HG03565 (cell line): ENCODE results near the gene ATP1B3.
"Not testable (repeated sequence)": the region's sequence is repeated elsewhere in the genome, so short reads cannot be mapped to it uniquely, and the experiment has no call there.

Experiments used
- ATAC-seq: cut with Tn5 transposase; IDR thresholded peaks from one replicate; pipeline ENCODE4 v1.9.1; 2021; ENCODE audit warnings: mild to moderate bottlenecking, moderate library complexity; ENCODE audit not compliant: unreplicated experiment

The ATP1B3 gene

DNA sequence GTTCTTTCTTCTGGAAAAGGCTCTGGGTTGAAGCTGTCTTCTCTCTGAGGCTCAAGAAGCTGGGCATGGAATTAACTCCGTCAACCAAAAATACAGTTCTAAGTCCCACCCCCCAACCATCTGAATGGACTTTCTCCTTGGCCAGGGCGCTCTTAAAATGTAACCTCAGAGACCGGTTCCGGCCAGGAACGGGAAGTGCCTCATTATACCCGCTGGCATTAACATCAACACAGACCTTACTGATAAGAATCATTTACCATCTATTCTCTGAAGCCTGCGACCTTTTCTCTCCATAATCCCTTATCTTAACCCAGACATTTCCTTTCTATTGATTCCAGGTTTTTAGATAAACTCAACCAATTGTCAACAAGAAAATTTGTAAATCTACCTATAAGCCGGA is 64.7 kb downstream of the ATP1B3 start:
- ATAC-seq = no peak

DNA sequence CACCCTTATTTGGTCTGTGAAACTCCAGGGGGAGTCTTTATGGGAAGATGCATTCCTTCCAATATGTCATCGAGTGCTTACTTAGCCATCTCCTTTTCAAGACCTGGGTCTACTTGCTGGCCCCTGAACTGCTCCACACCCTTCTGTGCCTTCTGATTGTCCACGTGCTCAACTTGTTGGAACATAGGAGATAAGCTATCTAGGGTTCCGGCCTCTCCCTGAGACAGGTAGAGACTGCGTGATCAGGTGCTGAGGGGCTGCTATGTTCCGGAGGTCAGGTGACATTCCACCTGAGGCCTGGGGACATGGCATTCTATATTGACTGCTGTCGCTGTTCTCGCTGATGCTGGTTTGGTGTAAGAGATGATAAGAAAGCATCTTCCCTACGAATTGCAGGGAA is 65.6 kb downstream of the ATP1B3 start:
- ATAC-seq = no peak

DNA sequence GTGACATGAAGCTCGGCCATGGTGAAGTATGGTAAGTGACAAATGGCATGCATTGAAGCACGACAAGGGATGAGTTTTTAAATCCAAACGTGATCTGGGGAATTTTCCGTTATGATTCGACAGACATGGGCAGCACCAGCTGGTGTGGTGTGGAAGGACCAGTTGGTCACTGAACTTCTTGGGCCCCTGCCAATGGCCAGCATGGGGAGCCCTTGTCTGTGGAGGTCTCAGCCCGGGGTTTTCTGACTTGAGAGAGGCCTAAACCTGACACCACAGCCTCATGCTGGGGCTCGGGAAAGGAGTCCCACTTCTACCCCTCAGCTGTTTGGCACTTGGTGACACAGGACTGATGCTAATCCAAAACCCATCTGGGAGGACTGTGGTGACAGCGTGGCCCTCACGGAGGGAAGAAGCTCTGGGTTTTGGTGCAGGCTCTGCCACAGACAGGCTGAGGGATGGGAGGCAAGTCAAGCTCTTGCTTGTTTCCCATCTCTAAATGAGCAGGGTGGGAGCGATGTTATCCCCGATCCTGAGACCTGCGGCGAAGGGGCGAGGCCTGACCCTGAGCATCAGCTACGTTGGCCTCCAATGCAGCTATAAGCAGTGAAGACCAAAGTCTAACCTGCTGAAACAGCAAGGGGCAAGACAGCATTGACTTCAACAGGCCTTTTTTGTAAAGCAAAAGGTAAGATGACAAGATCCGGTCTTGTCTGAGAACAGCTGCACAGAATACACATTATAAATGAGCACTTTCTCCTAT is 69.5 kb downstream of the ATP1B3 start:
- no peak for ATAC-seq

DNA sequence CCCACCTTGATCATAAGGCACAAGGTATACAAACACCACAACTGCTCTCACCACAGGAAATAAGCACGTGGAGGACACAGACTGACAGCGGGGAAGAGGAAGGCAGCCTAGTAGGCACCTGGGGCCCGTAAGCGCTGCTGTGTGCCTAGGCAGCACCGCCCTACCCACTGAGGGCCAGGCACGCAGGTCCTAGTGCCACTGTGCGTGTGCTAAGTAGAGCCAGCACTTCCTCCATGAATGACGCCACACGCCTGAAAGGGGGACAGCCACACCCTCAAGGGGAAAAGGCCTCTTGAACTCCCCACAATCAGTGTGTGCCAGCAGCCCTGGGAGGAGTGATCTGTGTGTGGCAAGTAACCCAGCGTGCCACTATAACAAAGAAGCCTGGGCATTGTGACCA is 73.0 kb downstream of the ATP1B3 start:
- no peak for ATAC-seq

DNA sequence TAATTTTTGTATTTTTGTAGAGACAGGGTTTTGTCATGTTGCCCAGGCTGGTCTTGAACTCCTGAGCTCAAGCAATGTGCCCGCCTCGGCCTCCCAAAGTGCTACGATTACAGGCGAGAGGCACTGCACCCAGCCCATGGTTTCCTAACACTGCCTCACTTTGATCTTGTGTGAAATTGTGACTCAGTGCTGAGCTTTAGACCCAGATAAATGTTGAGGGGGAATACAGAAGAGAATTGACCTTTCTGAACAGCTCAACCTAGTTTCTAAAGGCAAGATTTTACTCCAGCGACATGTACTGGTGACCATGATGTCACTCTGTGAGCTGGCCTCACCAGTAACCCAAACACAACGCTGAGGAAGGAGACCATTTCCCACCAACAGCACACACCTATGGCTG is 73.5 kb downstream of the ATP1B3 start:
- ATAC-seq = no peak

DNA sequence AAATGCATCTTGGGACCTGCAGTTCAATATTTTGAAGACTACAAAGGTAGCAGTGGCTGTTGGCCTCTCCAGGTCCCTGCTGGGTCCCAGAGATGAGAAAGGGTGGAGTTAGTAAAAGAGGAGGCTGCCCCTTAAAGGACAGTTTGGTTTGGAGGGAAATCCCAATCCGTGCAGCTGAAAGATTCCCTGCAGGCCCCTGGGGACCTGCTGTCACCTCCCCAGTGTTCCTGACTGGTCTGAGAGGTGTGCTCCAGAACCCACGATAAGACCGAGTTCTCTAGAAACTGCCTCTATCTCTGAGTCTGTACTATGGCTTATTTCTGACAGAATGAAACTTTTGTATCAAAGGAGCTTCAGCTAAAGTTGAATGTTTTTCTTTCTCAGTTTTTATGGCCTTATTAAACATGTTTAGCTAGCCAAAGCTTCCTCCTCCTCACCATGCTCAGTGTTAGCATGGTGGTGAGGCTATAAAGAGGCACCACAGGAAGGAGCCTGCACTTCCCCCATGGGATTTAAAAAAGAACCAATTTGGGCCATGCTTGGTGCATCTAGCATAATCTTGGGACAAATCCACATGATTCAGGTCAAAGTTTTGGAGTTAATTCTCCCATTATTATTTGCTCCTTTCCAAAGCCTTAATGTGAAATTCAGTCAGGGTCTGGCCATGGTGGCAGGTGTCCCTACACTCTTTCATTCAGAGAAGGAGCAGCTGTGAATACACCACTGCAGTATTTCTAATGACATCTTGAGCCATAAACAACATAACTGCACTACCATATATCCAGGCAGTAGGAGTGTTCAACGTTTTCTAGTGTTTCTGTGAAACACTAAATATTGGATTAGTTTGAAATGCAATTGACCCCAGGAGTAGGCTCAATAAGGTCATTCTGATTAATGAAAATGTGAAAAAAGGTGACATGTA is 74.4 kb downstream of the ATP1B3 start:
- ATAC-seq = no peak

DNA sequence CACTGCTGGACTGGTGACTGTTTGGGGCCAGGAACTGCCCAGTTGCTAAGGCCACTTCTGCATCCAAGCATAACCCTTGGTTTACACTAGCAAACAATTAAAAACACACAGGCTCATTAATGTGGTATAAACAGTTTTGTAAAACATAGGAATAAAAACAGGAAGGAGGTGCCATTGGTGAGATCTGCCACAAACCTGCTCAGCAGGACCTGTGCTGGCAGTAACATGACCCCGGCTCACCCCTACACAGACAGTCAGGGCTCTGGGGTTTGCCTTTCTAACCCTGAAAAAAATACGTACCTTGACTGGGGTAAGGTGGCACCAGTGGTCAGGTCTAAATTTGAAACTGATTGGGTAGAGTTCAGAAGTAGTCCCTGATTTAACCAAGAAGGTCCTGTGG is 76.2 kb downstream of the ATP1B3 start:
- no peak for ATAC-seq

DNA sequence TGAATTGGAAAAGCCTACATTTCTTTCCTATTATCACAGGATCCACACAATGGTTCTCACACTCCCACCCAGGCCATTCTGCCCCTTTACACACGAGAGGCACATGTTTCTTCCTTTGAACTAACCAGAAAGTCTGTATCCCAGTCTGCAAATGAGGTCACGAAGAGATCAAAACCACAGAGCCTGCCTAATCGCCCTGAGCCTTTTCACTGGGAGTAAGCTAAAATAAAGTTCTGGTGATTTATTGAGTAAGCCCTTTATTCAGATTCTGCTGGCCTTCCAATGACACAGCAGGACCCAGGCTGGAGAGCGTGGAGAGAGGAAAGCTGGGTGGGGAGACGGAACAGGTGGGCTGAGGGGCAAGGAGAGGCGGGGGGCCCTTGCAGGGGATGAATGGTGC is 78.7 kb downstream of the ATP1B3 start:
- ATAC-seq = no peak

DNA sequence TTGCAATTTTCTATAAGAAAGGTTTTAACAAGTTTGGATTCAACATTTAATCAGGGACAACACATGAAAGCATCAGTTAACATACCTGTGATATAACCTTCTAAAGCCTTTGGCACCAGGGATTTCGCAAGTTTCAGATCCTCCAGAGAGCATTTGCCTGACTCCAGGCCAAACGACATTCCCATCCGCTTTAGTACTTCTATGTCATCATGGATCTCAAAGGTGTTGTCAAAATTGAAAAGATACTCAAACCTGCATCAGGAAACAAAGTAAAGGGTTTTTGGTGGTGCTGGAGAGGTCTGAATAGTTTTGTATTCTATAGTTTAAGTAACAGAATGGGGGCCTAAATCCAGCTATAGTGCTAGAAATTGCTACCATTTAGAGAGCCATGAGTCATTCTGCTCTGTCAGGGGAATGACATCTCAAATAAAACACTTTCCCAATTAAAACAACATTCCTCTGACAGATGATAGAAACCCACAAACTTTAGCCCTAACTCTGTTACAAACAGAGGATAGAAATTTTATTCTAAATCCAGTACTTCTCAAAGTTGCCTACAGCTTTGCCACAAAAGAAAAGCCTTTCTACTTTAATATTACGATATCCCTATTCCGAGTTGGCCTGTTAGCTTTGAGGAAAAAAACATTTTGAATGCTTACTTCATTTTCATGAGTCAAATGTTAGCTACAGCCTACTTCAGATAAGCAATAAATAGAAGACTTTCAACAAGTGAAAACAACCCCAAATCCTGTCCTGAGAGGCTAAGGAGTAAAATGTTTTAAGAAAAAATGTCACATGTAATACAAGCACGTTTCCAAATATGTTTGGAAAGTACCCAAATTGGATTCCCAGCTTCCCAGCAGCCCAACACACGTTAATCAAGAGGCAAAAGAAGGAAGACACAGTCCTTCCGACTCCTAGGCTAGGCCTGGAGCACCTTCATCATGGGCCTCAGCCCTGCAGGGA is 83.4 kb downstream of the ATP1B3 start:
- no peak for ATAC-seq

DNA sequence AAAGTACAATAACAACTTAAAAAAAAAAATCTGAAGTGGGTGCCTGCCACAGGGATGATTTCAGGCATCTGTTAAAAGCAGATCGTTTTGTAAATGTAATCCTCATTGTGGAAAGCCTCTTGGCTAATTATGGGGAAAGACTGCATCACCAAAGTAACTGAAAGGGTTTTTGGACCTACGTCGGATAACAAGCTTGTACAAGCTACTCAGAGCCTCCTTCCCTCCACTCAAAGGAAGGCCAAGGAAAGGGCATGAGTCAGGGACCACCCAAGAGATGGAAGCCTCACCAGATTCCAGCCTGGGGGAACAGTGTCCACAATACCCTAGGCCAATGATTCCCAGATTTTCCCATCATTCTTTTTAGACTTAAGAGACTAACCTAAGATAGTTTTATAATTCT is 84.3 kb downstream of the ATP1B3 start:
- no peak for ATAC-seq

DNA sequence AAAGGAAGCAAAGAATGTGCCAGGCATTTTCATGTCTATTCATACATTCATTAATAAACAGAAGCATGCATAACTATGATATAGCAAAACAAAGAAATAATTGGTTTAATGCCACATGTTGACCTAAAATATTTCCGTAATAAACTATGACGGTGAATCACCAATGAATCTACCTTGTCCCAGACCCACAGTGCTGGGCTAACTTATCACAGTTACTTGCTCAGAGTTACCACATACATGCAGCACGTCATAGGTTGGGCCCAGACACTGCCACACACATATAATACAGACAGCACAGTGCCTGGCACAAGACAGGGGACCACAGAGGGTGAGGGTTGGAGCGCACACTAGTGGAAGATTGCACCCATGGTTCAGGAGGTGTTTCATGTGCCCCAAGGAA is 86.9 kb downstream of the ATP1B3 start:
- ATAC-seq = no peak

DNA sequence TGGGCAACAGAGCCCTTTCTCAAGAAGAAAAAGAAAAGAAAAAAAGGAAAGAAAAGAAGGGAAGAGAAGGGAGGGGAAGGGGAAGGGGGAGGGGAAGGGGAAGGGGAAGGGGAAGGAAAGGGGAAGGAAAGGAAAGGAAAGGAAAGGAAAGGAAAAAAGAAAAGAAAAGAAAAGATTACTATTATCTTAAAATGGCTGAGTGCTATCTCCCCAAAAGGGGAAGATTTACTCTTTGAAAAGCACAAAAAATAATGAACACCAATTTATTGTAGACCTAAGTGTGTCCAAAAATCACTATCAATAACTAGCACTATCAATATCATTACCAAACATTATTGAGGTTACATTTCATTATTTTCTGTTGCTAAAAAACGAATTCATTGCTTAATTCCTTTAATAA is 89.0 kb downstream of the ATP1B3 start:
- no peak for ATAC-seq

DNA sequence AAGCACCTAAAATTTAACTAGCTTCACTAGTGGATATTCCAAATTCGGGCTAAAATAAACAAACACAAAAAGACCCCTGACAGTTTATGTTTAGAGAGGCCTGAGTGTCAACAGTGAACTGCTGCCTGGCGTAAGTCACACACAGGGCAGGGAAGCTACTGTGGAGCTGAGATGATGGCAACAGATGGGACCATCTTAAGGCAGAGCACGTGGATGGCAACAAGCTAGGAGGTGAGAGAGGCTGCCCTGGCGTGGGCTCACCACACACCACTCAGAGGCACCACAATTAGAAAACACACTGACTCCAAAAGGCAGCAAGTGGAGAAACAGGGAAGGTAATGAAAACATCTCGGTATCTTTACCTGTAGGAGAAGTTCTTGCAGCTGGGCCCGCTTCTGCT is 93.3 kb downstream of the ATP1B3 start:
- no peak for ATAC-seq

DNA sequence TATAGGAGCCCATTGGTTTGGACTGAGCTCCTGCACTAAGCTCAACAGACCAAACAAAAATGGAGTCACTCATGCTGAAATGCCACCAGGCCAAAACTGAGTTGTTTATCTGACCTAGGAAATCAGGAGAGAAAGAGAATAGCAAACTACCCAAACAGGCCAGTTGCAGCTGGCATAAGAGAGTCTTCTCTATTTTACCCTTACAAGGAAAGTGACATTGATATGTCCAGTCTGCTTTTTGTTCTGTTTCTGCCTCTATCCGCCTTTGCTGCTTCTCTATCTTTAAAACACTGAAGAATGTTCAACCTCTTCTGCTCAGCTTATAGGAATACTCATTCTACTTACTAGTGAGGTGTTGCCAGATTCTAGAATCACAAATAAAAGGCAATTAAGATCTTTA is 95.1 kb downstream of the ATP1B3 start:
- ATAC-seq = no peak

DNA sequence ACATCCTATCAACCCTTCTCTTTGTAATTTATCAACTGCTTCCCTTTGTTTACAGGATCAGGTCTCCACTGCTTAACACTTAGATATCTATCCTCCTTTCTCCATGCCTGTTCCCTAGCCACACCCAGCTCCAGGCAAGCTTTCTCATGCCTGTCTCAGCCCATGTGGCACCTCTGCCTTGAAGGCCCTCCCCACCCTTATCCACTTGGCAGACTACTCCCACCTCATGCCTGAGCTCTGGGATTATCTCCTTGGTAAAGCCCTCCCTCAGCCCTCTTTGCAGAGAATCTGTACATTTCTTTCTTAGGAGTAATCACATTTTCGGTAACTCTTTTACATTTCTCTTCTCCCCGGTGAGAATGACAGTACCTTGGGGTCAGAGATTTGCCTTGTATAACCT is 96.0 kb downstream of the ATP1B3 start:
- ATAC-seq = no peak

DNA sequence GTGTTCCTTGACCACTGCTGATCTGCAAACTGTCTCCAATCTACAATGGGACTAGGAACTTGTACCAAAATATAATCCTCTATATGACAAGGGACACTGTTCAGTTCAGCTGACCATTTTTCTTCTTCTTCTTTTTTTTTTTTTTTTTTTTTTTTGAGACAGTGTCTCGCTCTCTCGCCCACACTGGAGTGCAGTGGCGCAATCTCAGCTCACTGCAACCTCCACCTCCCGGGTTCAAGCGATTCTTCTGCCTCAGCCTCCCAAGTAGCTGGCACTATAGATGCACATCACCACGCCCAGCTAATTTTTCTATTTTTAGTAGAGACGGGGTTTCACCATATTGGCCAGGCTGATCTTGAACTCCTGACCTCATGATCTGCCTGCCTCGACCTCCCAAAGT is 98.3 kb downstream of the ATP1B3 start:
- ATAC-seq = not testable (repeated sequence)
